Measurements from ENCODE around the gene MORC3. TPM values are rescaled to one million over a fixed set of nuclear protein-coding genes. Genes with fewer than 3 reads are reported as not detected.
A peak's percentile ranks its signal among the peaks of the same experiment; 100 is the strongest.
"Not testable (repeated sequence)": the region's sequence is repeated elsewhere in the genome, so short reads cannot be mapped to it uniquely, and the experiment has no call there.

The MORC3 gene, protein sequence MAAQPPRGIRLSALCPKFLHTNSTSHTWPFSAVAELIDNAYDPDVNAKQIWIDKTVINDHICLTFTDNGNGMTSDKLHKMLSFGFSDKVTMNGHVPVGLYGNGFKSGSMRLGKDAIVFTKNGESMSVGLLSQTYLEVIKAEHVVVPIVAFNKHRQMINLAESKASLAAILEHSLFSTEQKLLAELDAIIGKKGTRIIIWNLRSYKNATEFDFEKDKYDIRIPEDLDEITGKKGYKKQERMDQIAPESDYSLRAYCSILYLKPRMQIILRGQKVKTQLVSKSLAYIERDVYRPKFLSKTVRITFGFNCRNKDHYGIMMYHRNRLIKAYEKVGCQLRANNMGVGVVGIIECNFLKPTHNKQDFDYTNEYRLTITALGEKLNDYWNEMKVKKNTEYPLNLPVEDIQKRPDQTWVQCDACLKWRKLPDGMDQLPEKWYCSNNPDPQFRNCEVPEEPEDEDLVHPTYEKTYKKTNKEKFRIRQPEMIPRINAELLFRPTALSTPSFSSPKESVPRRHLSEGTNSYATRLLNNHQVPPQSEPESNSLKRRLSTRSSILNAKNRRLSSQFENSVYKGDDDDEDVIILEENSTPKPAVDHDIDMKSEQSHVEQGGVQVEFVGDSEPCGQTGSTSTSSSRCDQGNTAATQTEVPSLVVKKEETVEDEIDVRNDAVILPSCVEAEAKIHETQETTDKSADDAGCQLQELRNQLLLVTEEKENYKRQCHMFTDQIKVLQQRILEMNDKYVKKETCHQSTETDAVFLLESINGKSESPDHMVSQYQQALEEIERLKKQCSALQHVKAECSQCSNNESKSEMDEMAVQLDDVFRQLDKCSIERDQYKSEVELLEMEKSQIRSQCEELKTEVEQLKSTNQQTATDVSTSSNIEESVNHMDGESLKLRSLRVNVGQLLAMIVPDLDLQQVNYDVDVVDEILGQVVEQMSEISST
- total RNA-seq (48.5 and 51.7 TPM in 2 replicates), polyA plus RNA-seq (20.3 and 24.4 TPM in 2 replicates), polyA minus RNA-seq (ENCODE audit: low replicate concordance) (0.96 and 2.4 TPM in 2 replicates)
- 9.8 and 11.4 TPM in 2 replicates for polyA plus RNA-seq (2012)

DNA sequence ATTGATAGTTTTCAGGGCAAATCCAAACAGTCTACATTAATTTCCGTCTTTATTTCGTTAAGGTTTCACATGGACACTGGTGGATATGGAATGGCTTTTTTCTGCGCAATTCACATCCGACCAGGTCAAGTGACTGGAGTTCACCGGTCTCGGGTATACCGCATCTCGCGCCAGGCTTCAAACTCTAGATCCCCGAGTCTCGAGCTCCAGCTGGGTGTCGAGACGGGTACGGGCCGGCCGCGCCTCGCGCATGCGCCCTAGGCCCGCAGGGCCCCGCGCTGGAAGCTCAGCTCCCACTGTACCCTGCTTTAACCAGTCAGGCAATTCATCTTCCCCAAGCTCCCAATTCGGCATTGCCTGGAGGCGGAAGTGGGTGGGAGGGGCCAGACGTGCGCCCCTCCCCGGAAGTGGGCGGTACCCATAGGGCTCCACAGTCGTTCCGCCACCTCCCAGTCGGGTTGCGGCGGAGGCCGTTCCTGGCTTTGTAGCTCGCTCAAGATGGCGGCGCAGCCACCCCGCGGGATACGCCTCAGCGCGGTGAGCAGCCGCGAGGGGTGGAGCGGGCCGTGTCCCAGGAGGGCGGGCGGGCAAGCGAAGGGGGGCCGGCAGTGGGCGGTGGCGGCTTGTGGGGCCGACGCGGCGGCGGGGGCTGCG, at the start of gene MORC3:
MORC3 (plus strand) TSS at position 431 of the 654 bp plus-strand sequence; CDS start at position 499, 68 bp downstream.
- peak; percentile 98 to 99 for DNase-seq (ENCODE audit: low read depth in 2 of 2)
- Histone ChIP-seq H3K4me3 (replicated peaks in 1 of 4; ENCODE audit: control extremely low read depth in 1 of 4, insufficient read depth in 1 of 4, low read depth in 3 of 4, low read length in 4 of 4) (peak within 1 kb of the TSS; percentile 67 to 93 (median 72)), H3K9ac (ENCODE audit: insufficient read depth, low read length) (peak within 1 kb of the TSS; percentile 87), H3K27me3 (ENCODE audit: control insufficient read depth, insufficient read depth, low read length) (no peaks in the 10 kb centered on the region), H3K79me2 (ENCODE audit: control insufficient read depth, insufficient read depth, low read length) (peaks cover 43% of the 10 kb centered on the region), H3K27ac (ENCODE audit: insufficient read depth, low read length) (peak within 1 kb of the TSS; percentile 77), H3K4me2 (ENCODE audit: extremely low read depth, insufficient read depth, low read length) (peak within 1 kb of the TSS; percentile 98), H3K36me3 (ENCODE audit: control insufficient read depth, insufficient read depth, low read length) (no peaks in the 10 kb centered on the region), H3K4me1 (ENCODE audit: control insufficient read depth, extremely low read depth, insufficient read depth, low read length) (no peaks in the 10 kb centered on the region), H2AFZ (ENCODE audit: low read length) (peak within 1 kb of the TSS; percentile 85), H4K20me1 (ENCODE audit: control insufficient read depth, extremely low read depth, insufficient read depth, low read length) (no peaks in the 10 kb centered on the region), H3K9me3 (ENCODE audit: control insufficient read depth, insufficient read depth, low read depth, low read length) (no peaks in the 10 kb centered on the region)
- TF ChIP-seq EZH2 (IDR thresholded peaks at IDR 0.05; ENCODE audit: low read length, missing control alignments): no peak
- TF ChIP-seq, protein P1, sequence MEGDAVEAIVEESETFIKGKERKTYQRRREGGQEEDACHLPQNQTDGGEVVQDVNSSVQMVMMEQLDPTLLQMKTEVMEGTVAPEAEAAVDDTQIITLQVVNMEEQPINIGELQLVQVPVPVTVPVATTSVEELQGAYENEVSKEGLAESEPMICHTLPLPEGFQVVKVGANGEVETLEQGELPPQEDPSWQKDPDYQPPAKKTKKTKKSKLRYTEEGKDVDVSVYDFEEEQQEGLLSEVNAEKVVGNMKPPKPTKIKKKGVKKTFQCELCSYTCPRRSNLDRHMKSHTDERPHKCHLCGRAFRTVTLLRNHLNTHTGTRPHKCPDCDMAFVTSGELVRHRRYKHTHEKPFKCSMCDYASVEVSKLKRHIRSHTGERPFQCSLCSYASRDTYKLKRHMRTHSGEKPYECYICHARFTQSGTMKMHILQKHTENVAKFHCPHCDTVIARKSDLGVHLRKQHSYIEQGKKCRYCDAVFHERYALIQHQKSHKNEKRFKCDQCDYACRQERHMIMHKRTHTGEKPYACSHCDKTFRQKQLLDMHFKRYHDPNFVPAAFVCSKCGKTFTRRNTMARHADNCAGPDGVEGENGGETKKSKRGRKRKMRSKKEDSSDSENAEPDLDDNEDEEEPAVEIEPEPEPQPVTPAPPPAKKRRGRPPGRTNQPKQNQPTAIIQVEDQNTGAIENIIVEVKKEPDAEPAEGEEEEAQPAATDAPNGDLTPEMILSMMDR (conservative IDR thresholded peaks at IDR 0.05 in 1 of 2, IDR thresholded peaks at IDR 0.05 in 1 of 2; ENCODE audit: low read depth in 1 of 2, low read length in 2 of 2): no peak

DNA sequence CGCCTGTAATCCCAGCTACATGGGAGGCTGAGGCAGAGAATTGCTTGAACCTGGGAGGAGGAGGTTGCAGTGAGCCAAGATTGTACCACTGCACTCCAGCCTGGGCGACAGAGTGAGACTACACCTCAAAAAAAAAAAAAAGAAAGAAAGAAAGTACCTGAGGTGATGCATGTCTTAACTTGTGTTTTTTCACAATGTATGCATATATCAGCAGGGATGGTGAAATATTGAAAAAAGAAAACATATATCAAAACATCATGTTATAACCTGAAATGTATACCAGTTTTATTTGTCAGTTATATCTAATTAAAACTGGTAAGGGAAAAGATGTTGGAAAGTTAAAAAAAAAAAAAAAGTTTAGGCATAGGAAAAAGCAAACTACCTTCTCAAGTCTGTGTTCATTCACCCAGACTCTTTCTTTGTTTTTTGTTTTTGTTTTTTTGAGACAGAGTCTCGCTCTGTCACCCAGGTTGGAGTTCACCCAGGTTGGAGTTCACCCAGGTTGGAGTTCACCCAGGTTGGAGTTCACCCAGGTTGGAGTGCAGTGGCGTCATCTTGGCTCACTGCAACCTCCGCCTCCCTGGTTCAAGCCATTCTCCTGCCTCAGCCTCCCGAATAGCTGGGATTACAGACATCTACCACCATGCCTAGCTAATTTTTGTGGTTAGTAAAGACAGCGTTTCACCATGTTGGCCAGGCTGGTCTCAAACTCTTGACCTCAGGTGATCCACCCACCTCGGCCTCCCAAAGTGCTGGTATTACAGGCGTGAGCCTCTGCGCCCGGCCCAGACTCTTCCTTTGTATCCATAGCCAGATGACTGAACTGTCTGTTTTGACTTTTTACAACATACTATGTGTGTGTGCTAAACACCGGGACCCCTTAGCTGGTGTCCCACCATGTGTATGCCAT, 49.0 kb upstream of the MORC3 start:
- H3K4me2 ChIP-seq (ENCODE audit: extremely low read depth, insufficient read depth, low read length); H3K9me3 ChIP-seq (ENCODE audit: control insufficient read depth, insufficient read depth, low read depth, low read length); H3K4me1 ChIP-seq (ENCODE audit: control insufficient read depth, extremely low read depth, insufficient read depth, low read length); H3K79me2 ChIP-seq (ENCODE audit: control insufficient read depth, insufficient read depth, low read length); H3K27me3 ChIP-seq (ENCODE audit: control insufficient read depth, insufficient read depth, low read length); H4K20me1 ChIP-seq (ENCODE audit: control insufficient read depth, extremely low read depth, insufficient read depth, low read length); H3K9ac ChIP-seq (ENCODE audit: insufficient read depth, low read length); H3K4me3 ChIP-seq (replicated peaks in 1 of 4; ENCODE audit: control extremely low read depth in 1 of 4, insufficient read depth in 1 of 4, low read depth in 3 of 4, low read length in 4 of 4); H3K36me3 ChIP-seq (ENCODE audit: control insufficient read depth, insufficient read depth, low read length); H3K27ac ChIP-seq (ENCODE audit: insufficient read depth, low read length); H2AFZ ChIP-seq (ENCODE audit: low read length); DNase-seq (ENCODE audit: low read depth in 2 of 2): not testable (repeated sequence)

DNA sequence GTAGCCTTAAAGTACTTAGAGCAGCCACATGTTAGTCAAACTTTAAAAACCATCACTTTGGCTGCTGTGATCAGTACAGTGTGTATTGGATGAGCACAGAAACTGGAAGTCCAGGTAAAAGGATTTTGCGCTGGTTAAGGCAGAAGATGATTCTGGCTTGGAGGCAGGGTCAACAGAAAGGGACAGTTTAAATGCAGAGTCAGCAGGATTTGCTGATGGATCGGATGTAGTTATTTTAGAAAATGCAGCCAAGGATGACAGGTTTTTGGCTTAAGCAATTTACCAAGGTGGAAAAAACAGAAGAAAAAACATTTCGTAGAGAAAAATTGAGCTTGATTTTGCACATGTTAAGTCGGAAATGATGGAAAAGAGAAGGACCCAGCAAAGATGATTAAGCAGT, 45.9 kb upstream of the MORC3 start:
- TF ChIP-seq, protein P1 (conservative IDR thresholded peaks at IDR 0.05 in 1 of 2, IDR thresholded peaks at IDR 0.05 in 1 of 2; ENCODE audit: low read depth in 1 of 2, low read length in 2 of 2): no peak
- TF ChIP-seq EZH2 (IDR thresholded peaks at IDR 0.05; ENCODE audit: low read length, missing control alignments): no peak
- Histone ChIP-seq H2AFZ (ENCODE audit: low read length) (no peak overlapping the region), H3K79me2 (ENCODE audit: control insufficient read depth, insufficient read depth, low read length) (no peaks in the 10 kb centered on the region)

More for the DNA sequence above, 45.9 kb upstream of the MORC3 start:
- H3K4me3 ChIP-seq (replicated peaks in 1 of 4; ENCODE audit: control extremely low read depth in 1 of 4, insufficient read depth in 1 of 4, low read depth in 3 of 4, low read length in 4 of 4): no peak overlapping the region
- H3K27ac ChIP-seq (ENCODE audit: insufficient read depth, low read length): no peak overlapping the region
- H3K4me2 ChIP-seq (ENCODE audit: extremely low read depth, insufficient read depth, low read length): no peak overlapping the region
- DNase-seq (ENCODE audit: low read depth in 2 of 2): no peak
- no peaks in the 10 kb centered on the region for H3K9me3 ChIP-seq (ENCODE audit: control insufficient read depth, insufficient read depth, low read depth, low read length)
- peaks cover 5% of the 10 kb centered on the region for H3K36me3 ChIP-seq (ENCODE audit: control insufficient read depth, insufficient read depth, low read length)
- no peaks in the 10 kb centered on the region for H3K27me3 ChIP-seq (ENCODE audit: control insufficient read depth, insufficient read depth, low read length)
- H3K9ac ChIP-seq (ENCODE audit: insufficient read depth, low read length): no peak overlapping the region
- no peaks in the 10 kb centered on the region for H4K20me1 ChIP-seq (ENCODE audit: control insufficient read depth, extremely low read depth, insufficient read depth, low read length)
- H3K4me1 ChIP-seq (ENCODE audit: control insufficient read depth, extremely low read depth, insufficient read depth, low read length): no peaks in the 10 kb centered on the region
